Central memory CD4-positive, alpha-beta T cell (primary cell): ENCODE results near the gene RFX3.
A peak's percentile ranks its signal among the peaks of the same experiment; 100 is the strongest.

ENCODE experiments used
- DNase-seq: peaks from one replicate; pipeline ENCODE4 v3.0.0; 2022
- total RNA-seq, 3 experiments: gene quantifications; one replicate each; lab custom pipeline; 2026; lab: John Stamatoyannopoulos, UW

RFX3 gene
- total RNA-seq = 18.0 to 60.0 (median 30.1) reads per million in 3 experiments

- peak; percentile 95 for DNase-seq
Measured at GRCh38 chr9:3525836-3526164, at the start of gene RFX3. Gene RFX3 (minus strand): TSS chr9:3526001. CDS start chr9:3395588, 130,413 bp downstream.

- DNase-seq = no peak
Measured at GRCh38 chr9:3571500-3571899, 45.7 kb upstream of the RFX3 start.

- no peak for DNase-seq
Measured at GRCh38 chr9:3569529-3569928, 43.7 kb upstream of the RFX3 start.

- no peak for DNase-seq
Measured at GRCh38 chr9:3567988-3568387, 42.2 kb upstream of the RFX3 start.

- no peak for DNase-seq
Measured at GRCh38 chr9:3553076-3553765, 27.4 kb upstream of the RFX3 start.

- DNase-seq = no peak
Measured at GRCh38 chr9:3549225-3549624, 23.4 kb upstream of the RFX3 start.

GRCh38 chr9:3548648-3549047 lies 22.8 kb upstream of the RFX3 start:
- DNase-seq = no peak

- no peak for DNase-seq
Measured at GRCh38 chr9:3541206-3541605, 15.4 kb upstream of the RFX3 start.

- DNase-seq = no peak
Measured at GRCh38 chr9:3534614-3535404, 9.0 kb upstream of the RFX3 start.

- DNase-seq = no peak
Measured at GRCh38 chr9:3532158-3532557, 6.4 kb upstream of the RFX3 start.

GRCh38 chr9:3528451-3528850 lies 2.6 kb upstream of the RFX3 start:
- peak; percentile 50 for DNase-seq

GRCh38 chr9:3526997-3527940 lies 1.5 kb upstream of the RFX3 start:
- no peak for DNase-seq

- DNase-seq = peak; percentile 90
Measured at GRCh38 chr9:3526165-3526996, 580 bp upstream of the RFX3 start.

GRCh38 chr9:3525096-3525835 lies 535 bp downstream of the RFX3 start:
- DNase-seq = peak; percentile 23

GRCh38 chr9:3521966-3522365 lies 3.8 kb downstream of the RFX3 start:
- no peak for DNase-seq

- no peak for DNase-seq
Measured at GRCh38 chr9:3520564-3520963, 5.2 kb downstream of the RFX3 start.

- no peak for DNase-seq
Measured at GRCh38 chr9:3517377-3518048, 8.3 kb downstream of the RFX3 start.

- no peak for DNase-seq
Measured at GRCh38 chr9:3516667-3517330, 9.0 kb downstream of the RFX3 start.

- DNase-seq = no peak
Measured at GRCh38 chr9:3515405-3515804, 10.4 kb downstream of the RFX3 start.

GRCh38 chr9:3514786-3515185 lies 11.0 kb downstream of the RFX3 start:
- DNase-seq = no peak
